K562 (cell line): ENCODE results near the gene ULBP2.
"Not testable (repeated sequence)": the region's sequence is repeated elsewhere in the genome, so short reads cannot be mapped to it uniquely, and the experiment has no call there.

Experiments used
- ARID1B ChIP-seq: fragments of 450-650 bp; IDR thresholded peaks from 2 replicates; pipeline ENCODE4 v1.6.1; 2016; ENCODE audit warnings: antibody characterized with exemption, mild to moderate bottlenecking, inconsistent platforms
- ATF3 ChIP-seq, 2 experiments: fragments of 450-650 bp in 1 of 2; sonication (generic) in 1 of 2; formaldehyde crosslinking in 1 of 2; IDR thresholded peaks in 1 of 2; conservative IDR thresholded peaks in 1 of 2; 2 replicates each; pipeline versions ENCODE4 v1.6.1 to v1.8.1; 2016 to 2023; ENCODE audit warnings: mild to moderate bottlenecking in 2 of 2, moderate library complexity in 2 of 2, inconsistent platforms in 1 of 2, missing genetic modification reagents in 1 of 2
- CTCF ChIP-seq, 3 experiments: IDR thresholded peaks in 2 of 3; conservative IDR thresholded peaks in 1 of 3; 2 replicates each; pipeline ENCODE4 v1.5.1; 2011 to 2012; ENCODE audit warnings: low read length in 3 of 3, mild to moderate bottlenecking in 3 of 3, control low read depth in 2 of 3, improper control_type of control experiment in 1 of 3, inconsistent platforms in 1 of 3, low read depth in 1 of 3, mixed read lengths in 1 of 3, moderate library complexity in 1 of 3; ENCODE audit not compliant: insufficient read depth in 2 of 3
- FOXM1 ChIP-seq, 2 experiments: fragments of 450-650 bp in 1 of 2; sonication (generic) in 1 of 2; formaldehyde crosslinking in 1 of 2; IDR thresholded peaks; 2 replicates each; pipeline versions ENCODE4 v1.6.1 to v1.9.0; 2017 to 2022; ENCODE audit warnings: low read depth in 2 of 2, mild to moderate bottlenecking in 2 of 2, missing genetic modification reagents in 1 of 2, moderate library complexity in 1 of 2
- NCOA4 ChIP-seq: fragments of 450-650 bp; IDR thresholded peaks from 2 replicates; pipeline ENCODE4 v1.6.1; 2018; ENCODE audit warnings: mild to moderate bottlenecking; ENCODE audit not compliant: partially characterized antibody
- POLR2A ChIP-seq: fragments of 450-650 bp; conservative IDR thresholded peaks from 2 replicates; pipeline ENCODE4 v1.6.1; 2016
- SMARCE1 ChIP-seq: fragments of 450-650 bp; IDR thresholded peaks from 2 replicates; pipeline ENCODE4 v1.7.1; 2016; ENCODE audit warnings: mild to moderate bottlenecking
- TCF7L2 ChIP-seq: fragments of 150-350 bp; IDR thresholded peaks from 2 replicates; pipeline ENCODE4 v1.6.1; 2016; ENCODE audit warnings: low read depth, mild to moderate bottlenecking, low read length, moderate library complexity
- TF ChIP-seq, protein P1 (sequence below): sonication (generic); formaldehyde crosslinking; IDR thresholded peaks from 2 replicates; pipeline ENCODE4 v1.8.0; 2022; ENCODE audit warnings: missing genetic modification reagents, mild to moderate bottlenecking, borderline replicate concordance

- not testable (repeated sequence) for TF ChIP-seq ARID1B; TCF7L2; CTCF (IDR thresholded peaks at IDR 0.05 in 2 of 3, conservative IDR thresholded peaks at IDR 0.05 in 1 of 3; ENCODE audit: insufficient read depth in 2 of 3, low read depth in 1 of 3, low read length in 3 of 3); SMARCE1; NCOA4; ATF3 (IDR thresholded peaks at IDR 0.05); ATF3 (CRISPR knock-in tag; conservative IDR thresholded peaks at IDR 0.05); POLR2A; FOXM1 (IDR thresholded peaks at IDR 0.05; ENCODE audit: low read depth); FOXM1 (CRISPR knock-in tag; IDR thresholded peaks at IDR 0.05; ENCODE audit: low read depth)
- TF ChIP-seq, protein P1, sequence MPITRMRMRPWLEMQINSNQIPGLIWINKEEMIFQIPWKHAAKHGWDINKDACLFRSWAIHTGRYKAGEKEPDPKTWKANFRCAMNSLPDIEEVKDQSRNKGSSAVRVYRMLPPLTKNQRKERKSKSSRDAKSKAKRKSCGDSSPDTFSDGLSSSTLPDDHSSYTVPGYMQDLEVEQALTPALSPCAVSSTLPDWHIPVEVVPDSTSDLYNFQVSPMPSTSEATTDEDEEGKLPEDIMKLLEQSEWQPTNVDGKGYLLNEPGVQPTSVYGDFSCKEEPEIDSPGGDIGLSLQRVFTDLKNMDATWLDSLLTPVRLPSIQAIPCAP, result not testable (repeated sequence)
Observed at GRCh38 chr6:149943321-149943720, 1.5 kb downstream of the ULBP2 start.
